AML-193 (cell line): Measurements from ENCODE around the gene NKD1.

Experiments
- DNase-seq, 2 experiments: peaks; one replicate each; lab custom pipeline; 2025; lab: John Stamatoyannopoulos, UW

Gene NKD1

GRCh38 chr16:50580180-50580798 is 32.1 kb downstream of the NKD1 start:
- DNase-seq = no peak

DNA sequence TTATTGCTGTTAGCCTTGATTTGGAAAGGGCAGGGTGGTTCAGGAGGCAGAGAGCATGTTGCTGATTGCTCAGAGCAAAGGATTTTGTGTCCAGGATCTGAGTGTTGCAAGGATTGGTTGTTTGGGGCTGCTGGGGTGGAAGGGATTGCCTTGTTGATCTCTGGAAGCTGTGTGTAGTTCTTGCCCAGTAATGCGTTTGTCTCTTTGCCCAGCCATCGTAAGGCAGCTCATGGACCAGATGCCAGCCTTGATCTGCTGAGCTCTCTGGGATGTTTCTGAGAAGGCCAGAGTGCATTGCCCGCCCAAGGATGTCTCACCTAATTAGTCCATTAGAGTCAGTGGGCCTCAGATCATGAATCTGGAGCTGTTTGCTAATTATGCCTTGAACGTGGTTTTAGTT is 33.6 kb downstream of the NKD1 start:
- no peak for DNase-seq

DNA sequence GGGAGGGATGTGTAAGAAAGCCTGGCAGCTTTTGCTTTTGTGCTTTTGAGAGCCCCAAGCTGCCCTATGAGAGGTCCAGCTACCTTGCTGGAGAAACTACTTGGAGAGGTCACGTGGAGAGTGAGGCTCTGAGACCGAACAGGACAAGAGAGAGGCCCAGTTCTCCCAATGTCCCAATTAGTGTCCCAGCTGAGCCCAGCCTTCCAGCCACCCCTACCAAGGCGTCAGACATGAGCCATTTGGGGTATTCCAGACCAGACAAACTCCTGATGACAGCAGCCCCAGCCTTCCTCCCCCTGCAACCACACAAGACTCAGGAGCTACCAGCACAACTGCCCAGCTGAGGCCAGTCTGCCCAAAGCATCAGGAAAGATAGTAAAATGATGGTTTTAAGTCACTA is 35.0 kb downstream of the NKD1 start:
- DNase-seq = no peak

- DNase-seq = no peak
Observed at GRCh38 chr16:50584033-50584722, 36.0 kb downstream of the NKD1 start.

GRCh38 chr16:50585331-50585776 is 37.2 kb downstream of the NKD1 start:
- DNase-seq = no peak

DNA sequence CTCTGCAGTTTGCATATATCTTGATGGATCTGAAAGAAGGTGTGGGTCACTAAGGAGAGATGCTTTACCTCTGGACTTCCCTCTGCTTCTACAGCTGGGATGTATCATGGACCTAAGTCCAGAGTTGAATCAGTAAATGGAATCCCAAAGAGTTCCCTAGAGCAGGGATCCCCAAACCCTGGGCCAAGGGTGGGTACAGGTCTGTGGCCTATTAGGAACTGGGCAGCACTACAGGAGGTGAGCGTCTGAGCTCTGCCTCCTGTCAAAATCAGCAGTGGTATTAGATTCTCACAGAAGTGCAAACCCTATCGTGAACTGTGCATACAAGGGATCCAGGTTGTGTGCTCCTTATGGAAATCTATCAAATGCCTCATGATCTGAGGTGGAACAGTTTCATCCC is 39.3 kb downstream of the NKD1 start:
- no peak for DNase-seq

DNA sequence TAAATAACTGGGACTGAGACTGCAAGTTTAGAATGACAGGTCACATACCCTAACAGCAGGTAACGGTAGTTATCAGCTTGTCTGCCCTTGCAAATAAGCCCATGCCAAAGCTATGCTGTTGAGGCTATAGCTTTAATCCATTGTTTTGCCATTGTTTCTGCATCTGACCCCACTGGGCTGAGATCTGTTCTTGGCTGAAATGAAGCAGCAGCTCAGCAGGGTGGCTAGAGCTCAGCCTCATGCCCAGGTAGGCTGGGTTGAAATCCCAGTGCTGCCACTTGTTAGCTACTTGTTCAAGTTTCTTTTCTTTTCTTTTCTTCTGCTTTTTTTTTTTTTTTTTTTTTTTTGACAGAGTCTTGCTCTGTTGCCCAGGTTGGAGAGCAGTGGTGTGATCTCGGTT is 40.1 kb downstream of the NKD1 start:
- no peak for DNase-seq

DNA sequence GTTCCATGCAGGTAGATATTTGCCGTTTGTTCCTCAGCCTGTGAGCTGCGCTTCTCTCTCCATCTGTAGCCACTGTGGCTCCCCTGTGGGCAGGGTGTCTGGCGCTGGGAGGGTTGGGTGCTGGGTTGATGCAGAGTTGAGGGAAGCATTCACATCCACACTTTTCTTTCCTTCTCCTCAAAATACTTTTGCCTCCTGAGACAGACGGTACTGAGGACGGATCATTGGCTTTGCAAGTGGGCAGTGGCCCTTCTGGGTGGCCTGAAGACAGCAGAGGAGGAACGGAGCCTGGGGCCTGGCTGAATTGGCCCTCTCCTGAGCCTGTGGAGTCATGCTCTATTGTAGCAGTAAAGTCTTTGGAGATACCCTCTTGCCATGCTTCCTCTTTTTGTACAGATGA is 43.0 kb downstream of the NKD1 start:
- no peak for DNase-seq

GRCh38 chr16:50591800-50592771 is 43.9 kb downstream of the NKD1 start:
- no peak for DNase-seq

DNA sequence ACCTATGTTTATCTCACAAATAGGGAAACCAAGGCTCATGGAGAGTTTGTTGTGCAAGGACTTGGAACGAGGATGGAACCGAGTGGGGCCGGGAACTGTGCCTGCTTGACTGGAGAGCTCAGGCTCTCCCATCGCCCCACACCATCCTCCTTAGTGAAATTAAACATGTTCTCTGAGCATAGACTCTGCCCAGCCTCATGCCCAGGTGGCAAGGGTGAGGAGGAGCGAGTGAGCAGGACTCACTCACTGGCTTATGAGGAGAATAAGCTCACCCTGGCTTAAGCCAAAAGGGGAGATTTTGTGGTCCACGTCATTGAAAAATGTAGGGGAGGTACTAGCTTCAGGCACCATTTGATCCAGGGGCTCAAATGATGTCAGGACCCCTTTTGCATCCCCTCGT is 44.8 kb downstream of the NKD1 start:
- DNase-seq = no peak

DNA sequence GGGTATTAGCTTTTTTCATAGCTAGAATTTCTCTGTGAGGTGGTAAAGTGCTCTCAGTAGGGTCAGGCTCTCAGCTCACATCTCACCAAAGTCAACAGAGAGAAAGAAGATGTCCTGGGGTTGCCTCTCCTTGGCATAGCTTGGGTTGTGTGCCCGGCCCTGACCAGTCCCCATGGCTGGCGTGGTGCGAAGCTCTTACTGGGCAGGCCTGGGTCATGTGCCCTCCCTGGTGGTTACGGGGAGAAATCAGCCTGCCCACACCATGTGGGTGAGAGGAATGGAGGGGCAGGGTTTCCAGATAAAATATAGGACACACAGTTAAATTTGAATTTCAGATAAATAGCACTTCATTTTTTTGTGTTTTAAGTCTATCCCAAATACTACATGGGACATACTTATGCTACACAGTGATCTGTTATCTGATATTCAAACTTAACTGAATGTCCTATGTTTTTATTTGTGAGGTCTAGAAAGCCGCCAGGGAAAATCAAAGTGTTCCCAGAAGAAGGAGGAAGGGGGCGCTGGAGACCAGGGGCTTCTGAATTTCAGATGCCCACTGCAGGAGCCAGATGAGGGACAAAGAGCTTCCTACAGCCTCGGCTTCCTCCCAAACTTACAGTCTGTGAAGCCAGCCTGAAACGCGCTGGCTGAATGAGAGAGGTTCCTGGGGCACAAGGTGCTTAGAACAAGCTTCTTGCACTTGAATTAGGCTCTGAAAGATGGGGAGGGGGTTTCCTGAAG is 45.4 kb downstream of the NKD1 start:
- DNase-seq = no peak

DNA sequence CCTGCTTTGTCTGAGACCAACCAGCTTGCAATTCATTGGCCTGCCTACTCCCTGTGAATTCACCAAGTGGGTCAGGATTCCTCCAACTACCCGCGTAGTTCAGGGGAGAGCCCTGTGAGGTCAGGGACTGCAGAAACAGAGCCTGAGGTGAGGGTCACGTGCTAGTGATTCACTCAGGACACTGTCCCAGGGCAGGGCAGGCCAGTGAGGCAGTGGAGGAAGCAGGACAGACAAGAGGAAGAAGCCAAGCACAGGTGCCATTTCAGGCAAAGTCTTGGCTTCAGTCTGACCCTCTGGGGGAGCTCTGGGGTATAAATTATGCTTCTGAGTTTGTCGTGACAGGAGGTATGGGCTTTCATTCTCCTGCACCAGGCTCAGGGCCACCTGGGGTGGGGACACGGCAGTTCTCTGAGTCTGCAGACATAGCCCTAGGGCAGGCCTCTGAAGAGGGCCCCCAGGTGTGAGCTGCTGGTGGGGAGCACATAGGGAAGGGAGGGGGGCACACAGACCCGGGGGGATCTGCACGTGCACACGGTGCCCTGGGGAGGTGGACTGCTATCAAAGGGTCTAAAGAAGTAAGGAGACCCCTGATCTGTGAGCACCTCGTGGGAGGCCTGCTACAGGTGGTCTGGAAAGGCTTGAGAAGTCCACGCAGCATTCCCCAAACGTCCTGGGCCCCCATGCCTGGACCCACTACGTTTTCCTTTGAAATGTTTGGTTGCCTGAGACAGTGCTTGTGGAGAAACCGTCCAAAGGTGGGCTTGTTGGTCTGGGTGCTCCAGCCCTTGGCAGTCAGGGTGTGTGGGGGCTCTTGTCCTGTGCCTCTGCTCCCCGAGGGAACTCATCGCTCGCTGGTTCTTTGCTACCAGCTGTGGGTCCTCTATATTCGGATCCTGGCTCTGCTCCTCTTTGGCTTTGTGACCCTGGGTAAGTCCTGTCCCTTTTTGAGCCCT is 46.4 kb downstream of the NKD1 start:
- no peak for DNase-seq

GRCh38 chr16:50595859-50596258 is 47.7 kb downstream of the NKD1 start:
- DNase-seq = no peak

GRCh38 chr16:50596762-50597450 is 48.7 kb downstream of the NKD1 start:
- no peak for DNase-seq

DNA sequence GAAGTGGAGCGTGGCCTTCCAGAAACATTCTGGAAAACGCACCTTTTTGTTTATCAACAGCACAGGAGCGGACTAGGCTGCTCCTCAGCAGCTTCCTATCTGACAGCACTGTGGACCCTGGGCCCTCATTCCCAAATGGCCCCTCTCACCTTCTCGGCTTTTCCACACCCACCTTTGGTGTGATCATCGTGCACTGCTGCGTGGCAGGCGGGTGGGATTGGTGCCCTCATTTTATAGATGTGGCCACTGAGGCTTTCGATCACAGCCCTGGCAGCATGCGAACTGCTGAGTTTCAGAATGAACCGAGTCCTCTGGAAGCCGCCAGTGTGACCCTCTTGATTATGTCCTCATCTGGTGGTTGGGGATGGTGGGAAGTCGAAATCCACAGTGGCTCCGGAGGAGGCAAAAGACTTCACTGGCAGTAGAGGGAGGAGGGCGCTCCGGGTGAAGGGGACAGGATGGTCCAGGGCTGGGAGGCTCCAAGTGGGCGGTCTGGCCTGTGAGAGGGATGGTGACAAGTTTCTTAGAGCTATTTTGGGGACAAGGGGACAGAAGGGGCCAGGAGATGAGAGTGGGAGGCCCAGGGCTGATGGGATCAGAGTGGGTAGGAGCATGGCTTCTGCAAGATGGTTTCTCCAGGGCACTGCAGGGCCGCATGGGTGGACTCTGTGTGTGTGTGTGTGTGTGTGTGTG is 49.5 kb downstream of the NKD1 start:
- DNase-seq = no peak

DNA sequence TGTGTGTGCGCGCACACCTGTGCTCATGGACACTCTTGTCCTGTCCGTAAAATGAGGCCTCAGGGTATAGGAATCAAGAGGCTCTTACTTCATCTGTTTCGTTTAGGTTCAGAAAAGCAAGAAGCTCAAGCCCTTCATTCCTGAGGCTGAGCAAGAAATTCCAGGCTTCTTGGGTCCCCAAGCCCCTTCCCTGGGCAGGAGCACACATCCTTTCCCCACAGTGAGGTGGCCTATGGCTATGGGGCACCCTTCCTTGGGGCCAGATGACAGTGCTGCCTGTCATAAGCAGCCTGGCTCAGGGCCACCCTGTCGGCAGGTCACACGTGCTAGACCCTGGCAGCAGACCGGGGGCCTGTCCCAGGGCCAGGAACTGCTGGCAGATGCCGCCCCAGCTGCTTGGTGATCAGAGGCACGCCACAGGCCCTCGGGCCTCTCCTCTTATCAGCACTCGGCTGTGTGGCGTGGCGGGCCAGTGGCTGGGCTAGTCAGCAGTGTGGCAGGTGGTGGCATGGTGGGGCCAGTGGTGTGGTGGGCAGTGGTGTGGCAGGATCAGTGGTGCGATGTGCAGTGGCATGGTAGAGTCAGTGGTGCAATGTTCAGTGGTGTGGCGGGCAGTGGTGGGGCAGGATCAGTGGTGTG is 50.2 kb downstream of the NKD1 start:
- DNase-seq = no peak

DNA sequence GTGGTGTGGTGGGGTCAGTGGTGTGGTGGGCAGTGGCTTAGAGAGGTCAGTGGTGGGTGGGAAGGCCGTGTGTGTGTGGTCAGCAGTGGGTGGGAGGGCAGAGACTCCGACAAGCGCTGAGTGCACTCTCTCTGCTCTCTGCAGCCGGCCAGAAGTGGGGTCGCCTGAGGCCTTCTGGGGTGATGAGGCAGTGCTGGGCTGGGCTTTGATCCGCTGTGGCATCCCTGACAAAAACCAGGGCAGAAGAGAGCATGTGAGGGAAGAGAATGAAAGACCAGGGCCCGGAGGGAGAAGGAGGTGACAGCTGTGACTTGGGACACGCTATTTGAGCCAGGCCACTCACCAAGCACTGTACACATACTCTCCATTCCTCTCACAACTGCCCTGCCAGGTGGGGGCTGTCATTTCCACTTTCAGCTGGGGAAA is 50.8 kb downstream of the NKD1 start:
- DNase-seq = no peak

GRCh38 chr16:50599494-50599893 is 51.3 kb downstream of the NKD1 start:
- no peak for DNase-seq
